Nephron progenitor cell (in vitro differentiated cells): ENCODE data around the gene ZNF592.

ENCODE experiments used
- DNase-seq: peaks from one replicate; pipeline ENCODE4 v3.0.0; 2021
- H3K27ac Mint-ChIP-seq: 2 replicates; pipeline ENCODE4 v1.8.0; 2021; ENCODE audit warnings: mild to moderate bottlenecking, moderate library complexity, mixed read lengths
- H3K27me3 Mint-ChIP-seq: 2 replicates; pipeline ENCODE4 v1.8.0; 2021; ENCODE audit warnings: mild to moderate bottlenecking, low read depth, mixed read lengths; ENCODE audit not compliant: poor library complexity
- H3K36me3 Mint-ChIP-seq: 2 replicates; pipeline ENCODE4 v1.8.0; 2021; ENCODE audit warnings: low read depth, mixed read lengths
- H3K4me1 Mint-ChIP-seq: 2 replicates; pipeline ENCODE4 v1.8.0; 2021; ENCODE audit warnings: mixed read lengths
- H3K4me3 Mint-ChIP-seq: 2 replicates; pipeline ENCODE4 v1.8.0; 2021; ENCODE audit warnings: mild to moderate bottlenecking, moderate library complexity, mixed read lengths
- H3K9me3 Mint-ChIP-seq: 2 replicates; pipeline ENCODE4 v1.8.0; 2021; ENCODE audit warnings: mild to moderate bottlenecking, moderate library complexity, mixed read lengths
- TF ChIP-seq, protein P1 (sequence below): fragments of 200-600 bp; sonication (generic); IDR thresholded peaks from 2 replicates; pipeline ENCODE4 v1.5.0; 2021; ENCODE audit warnings: antibody characterized with exemption

Gene ZNF592

DNA sequence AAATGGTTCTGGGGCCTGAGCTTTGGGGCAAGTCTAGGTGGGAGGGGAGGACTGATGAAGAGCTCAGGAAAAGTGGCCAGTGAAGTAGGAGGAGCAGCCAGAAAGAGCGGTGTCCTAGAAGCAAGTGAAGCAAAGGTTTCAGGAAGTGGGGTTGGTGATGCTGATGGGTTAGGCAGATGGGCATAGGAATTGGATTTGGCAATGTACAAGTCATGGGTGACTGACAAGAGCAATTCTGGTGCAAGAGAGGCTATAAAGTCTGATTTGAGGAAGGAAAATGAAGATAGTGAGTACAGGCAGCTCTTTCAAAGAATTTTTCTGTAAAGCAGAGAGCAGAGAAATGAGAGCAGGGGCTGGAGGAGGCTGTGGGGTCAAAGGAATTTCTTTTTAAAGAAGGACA is 88.5 kb downstream of the ZNF592 start:
- TF ChIP-seq, protein P1, sequence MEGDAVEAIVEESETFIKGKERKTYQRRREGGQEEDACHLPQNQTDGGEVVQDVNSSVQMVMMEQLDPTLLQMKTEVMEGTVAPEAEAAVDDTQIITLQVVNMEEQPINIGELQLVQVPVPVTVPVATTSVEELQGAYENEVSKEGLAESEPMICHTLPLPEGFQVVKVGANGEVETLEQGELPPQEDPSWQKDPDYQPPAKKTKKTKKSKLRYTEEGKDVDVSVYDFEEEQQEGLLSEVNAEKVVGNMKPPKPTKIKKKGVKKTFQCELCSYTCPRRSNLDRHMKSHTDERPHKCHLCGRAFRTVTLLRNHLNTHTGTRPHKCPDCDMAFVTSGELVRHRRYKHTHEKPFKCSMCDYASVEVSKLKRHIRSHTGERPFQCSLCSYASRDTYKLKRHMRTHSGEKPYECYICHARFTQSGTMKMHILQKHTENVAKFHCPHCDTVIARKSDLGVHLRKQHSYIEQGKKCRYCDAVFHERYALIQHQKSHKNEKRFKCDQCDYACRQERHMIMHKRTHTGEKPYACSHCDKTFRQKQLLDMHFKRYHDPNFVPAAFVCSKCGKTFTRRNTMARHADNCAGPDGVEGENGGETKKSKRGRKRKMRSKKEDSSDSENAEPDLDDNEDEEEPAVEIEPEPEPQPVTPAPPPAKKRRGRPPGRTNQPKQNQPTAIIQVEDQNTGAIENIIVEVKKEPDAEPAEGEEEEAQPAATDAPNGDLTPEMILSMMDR = no peak
- DNase-seq = no peak
- H3K36me3 Mint-ChIP-seq = no peaks in the 10 kb centered on the region
- no peaks in the 10 kb centered on the region for H3K9me3 Mint-ChIP-seq
- H3K4me3 Mint-ChIP-seq = no peak overlapping the region
- no peak overlapping the region for H3K27ac Mint-ChIP-seq
- peaks cover 14% of the 10 kb centered on the region for H3K4me1 Mint-ChIP-seq
- peaks cover 8% of the 10 kb centered on the region for H3K27me3 Mint-ChIP-seq

DNA sequence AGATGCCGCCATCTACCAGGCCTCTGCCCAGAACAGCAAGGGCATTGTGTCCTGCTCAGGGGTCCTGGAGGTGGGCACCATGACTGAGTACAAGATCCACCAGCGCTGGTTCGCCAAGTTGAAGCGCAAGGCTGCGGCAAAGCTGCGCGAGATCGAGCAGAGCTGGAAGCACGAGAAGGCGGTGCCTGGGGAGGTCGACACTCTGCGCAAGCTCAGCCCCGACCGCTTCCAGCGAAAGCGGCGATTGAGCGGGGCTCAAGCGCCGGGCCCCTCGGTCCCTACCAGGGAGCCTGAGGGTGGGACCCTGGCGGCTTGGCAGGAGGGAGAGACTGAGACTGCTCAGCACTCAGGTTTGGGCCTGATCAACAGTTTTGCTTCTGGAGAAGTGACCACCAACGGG is 91.3 kb downstream of the ZNF592 start:
- H3K9me3 Mint-ChIP-seq = no peaks in the 10 kb centered on the region
- no peak for DNase-seq
- H3K27ac Mint-ChIP-seq = no peak overlapping the region
- no peak overlapping the region for H3K4me3 Mint-ChIP-seq
- TF ChIP-seq, protein P1 = no peak
- H3K27me3 Mint-ChIP-seq = peaks cover 6% of the 10 kb centered on the region
- H3K36me3 Mint-ChIP-seq = no peaks in the 10 kb centered on the region
- no peaks in the 10 kb centered on the region for H3K4me1 Mint-ChIP-seq

DNA sequence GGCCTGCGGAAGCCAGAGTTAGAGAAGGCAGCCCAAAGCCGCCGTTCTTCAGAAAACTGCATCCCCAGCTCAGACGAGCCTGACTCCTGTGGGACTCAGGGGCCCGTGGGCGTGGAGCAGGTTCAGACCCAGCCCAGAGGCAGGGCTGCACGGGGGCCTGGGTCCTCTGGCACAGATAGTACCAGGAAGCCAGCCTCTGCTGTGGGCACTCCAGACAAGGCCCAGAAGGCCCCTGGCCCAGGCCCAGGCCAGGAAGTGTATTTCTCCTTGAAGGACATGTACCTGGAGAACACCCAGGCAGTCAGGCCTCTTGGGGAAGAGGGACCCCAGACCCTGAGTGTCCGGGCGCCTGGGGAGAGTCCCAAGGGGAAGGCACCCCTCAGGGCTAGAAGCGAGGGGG is 91.9 kb downstream of the ZNF592 start:
- no peak for DNase-seq
- peaks cover 7% of the 10 kb centered on the region for H3K27me3 Mint-ChIP-seq
- peaks cover 5% of the 10 kb centered on the region for H3K36me3 Mint-ChIP-seq
- no peak overlapping the region for H3K4me3 Mint-ChIP-seq
- TF ChIP-seq, protein P1 = no peak
- peaks cover 5% of the 10 kb centered on the region for H3K9me3 Mint-ChIP-seq
- H3K4me1 Mint-ChIP-seq = no peaks in the 10 kb centered on the region
- H3K27ac Mint-ChIP-seq = no peak overlapping the region

DNA sequence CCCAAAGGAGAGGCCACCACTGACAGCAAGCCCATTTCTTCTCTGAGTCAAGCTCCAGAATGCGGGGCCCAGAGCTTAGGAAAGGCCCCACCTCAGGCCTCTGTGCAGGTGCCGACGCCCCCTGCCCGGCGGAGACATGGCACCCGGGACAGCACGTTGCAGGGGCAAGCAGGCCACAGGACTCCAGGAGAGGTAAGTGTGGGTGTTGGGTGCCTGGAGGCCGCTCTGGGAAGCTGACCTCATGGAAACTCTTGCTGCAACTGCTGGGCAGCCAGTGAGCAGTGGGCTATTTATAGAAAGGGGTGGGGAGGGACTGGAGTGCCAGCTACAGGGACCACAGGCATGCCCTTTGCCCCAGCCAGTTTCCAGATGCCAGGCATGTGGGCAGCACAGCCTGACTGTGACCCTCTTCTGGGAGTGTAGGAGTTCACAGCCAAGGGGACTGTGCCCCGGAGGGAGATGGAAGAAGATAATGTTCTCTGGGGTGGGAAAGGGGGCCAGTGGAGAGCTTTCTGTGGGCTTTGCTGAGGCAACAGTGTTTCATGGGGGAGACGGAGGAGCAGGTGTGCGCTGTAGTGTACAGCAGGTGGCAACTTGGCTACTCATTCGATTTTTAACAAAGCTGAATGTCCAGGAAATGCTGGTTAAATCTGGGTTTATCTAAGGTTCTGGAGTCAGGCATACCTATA is 92.5 kb downstream of the ZNF592 start:
- H3K27ac Mint-ChIP-seq = no peak overlapping the region
- TF ChIP-seq, protein P1 = no peak
- H3K36me3 Mint-ChIP-seq = peaks cover 12% of the 10 kb centered on the region
- H3K9me3 Mint-ChIP-seq = peaks cover 11% of the 10 kb centered on the region
- H3K27me3 Mint-ChIP-seq = peaks cover 12% of the 10 kb centered on the region
- DNase-seq = no peak
- no peaks in the 10 kb centered on the region for H3K4me1 Mint-ChIP-seq
- no peak overlapping the region for H3K4me3 Mint-ChIP-seq

DNA sequence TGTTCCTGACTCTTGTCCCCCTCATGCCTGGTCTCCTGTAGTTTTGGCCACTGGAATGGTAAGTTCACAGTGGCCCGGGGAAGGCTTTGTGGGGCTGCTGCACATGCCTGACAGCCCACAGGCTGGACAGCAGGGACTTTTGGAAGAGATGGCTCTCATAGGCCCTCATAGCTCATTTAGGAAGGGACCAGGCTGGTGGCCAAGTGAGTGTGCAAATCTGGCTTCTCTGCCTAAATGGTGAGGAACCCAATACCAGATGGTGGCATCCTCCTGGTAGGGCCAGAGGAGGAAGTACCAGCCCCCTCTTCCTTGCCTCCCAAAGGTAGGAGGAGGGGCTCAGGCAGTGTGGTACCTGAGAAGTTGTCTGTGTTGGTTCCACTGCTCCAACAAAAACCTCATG is 94.4 kb downstream of the ZNF592 start:
- DNase-seq = no peak
- peaks cover 30% of the 10 kb centered on the region for H3K36me3 Mint-ChIP-seq
- no peaks in the 10 kb centered on the region for H3K4me1 Mint-ChIP-seq
- peaks cover 28% of the 10 kb centered on the region for H3K9me3 Mint-ChIP-seq
- no peak overlapping the region for H3K27ac Mint-ChIP-seq
- no peak overlapping the region for H3K4me3 Mint-ChIP-seq
- H3K27me3 Mint-ChIP-seq = peaks cover 12% of the 10 kb centered on the region
- TF ChIP-seq, protein P1 = no peak

DNA sequence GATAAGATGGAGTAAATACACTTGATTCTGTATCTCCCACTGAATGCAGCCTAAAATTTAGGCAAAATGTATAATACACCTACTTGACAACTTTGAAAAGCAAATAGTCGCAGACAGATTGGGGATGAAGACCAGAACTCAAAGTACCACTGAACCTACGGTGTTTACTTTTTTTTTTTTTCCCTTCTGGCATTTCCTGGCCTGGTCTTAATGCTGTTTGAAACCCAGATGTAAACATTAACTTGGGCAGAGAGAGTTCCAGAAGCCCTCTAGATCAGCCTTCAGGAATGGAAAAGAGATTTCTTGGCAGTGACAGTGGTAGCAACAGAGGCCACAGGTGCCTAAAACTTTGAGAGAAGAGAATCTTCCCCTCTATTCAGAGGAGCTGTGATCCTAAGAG is 96.6 kb downstream of the ZNF592 start:
- no peak for DNase-seq
- TF ChIP-seq, protein P1 = no peak
- peaks cover 18% of the 10 kb centered on the region for H3K27me3 Mint-ChIP-seq

More for the DNA sequence above, 96.6 kb downstream of the ZNF592 start:
- H3K36me3 Mint-ChIP-seq = peaks cover 35% of the 10 kb centered on the region
- H3K4me1 Mint-ChIP-seq = no peaks in the 10 kb centered on the region
- no peak overlapping the region for H3K4me3 Mint-ChIP-seq
- H3K9me3 Mint-ChIP-seq = peaks cover 33% of the 10 kb centered on the region
- no peak overlapping the region for H3K27ac Mint-ChIP-seq
